ENCODE data around the gene GPR148.

The GPR148 gene

DNA sequence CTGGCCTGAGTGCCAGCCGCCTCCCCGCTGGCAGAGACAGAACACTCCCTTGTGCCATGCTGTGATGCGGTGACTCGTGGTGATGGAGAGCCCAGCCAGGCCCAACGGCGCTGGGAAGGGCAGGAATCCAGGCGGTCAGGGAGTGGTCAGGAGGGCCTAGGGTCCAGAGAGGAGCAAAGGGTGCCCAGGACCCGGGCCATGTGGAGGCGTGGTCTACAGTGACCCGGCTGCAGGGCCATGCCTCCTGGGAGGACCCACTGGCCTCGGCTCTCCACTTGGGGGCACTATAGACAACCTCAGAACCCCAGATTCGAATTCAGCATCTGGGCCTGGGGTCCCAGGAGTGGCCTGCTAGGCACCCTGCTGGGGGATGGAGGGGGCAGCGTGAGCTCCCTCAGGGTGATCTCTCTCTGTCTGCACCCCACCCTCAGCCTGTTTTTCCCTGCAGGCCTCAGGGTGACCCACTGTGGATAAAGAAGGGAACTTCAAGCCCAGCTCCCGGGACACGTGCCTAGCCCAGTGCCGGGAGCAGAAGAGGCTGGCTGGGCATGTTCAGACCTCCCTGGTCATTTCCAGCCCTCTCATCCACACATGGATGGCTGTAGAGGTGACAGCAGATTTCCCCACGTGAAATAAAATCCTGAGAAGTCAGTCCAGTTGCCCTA is 39.5 kb downstream of the GPR148 start:
- in situ Hi-C loops (cut with HindIII; ENCODE audit: low sequenced_read_pairs) = no loop called here
- no peak for TF ChIP-seq CTCF (IDR thresholded peaks at IDR 0.05; ENCODE audit: low read depth, low read length)

DNA sequence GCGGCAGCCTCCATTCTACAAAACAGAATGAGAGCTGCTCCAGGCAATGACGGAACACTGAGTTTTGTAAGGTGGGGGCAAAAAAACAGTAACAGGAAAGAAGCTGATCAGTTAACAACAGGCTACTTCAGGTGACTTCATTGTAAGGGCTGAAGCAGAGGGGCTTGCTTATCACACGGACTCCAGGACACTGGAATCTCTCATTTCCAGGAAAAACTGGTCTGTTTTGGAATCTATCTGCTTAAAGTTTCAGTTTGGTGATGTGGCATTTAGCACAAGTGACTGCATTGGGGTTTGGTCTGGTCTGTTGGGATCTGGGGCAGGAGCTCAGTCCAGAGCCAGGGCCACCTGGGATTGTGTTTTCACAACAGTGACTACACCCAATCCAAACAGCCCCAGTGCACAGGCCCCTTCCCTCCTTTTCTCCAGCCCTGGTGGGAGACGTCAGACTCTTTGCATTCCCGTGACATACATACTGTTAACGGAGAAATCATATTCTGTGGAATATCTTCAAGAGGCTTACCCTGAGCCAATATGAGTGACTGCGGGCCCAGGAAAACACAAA is 40.6 kb downstream of the GPR148 start:
- no peak for DNase-seq (ENCODE audit: low read depth, low spot score)
- no peak overlapping the region for H3K4me3 ChIP-seq (ENCODE audit: low read depth, low read length)
- in situ Hi-C loops (cut with HindIII; ENCODE audit: low sequenced_read_pairs) = no loop called here
- no peak for TF ChIP-seq CTCF (IDR thresholded peaks at IDR 0.05; ENCODE audit: low read depth, low read length)

More for the DNA sequence above, 39.5 kb downstream of the GPR148 start:
- no peak overlapping the region for H3K4me3 ChIP-seq (ENCODE audit: low read depth, low read length)
- no peak for DNase-seq (ENCODE audit: low read depth, low spot score)

GRCh38 chr2:130776550-130776949 is 47.7 kb downstream of the GPR148 start:
- DNase-seq (ENCODE audit: low read depth, low spot score) = no peak
- no peak overlapping the region for H3K4me3 ChIP-seq (ENCODE audit: low read depth, low read length)
- in situ Hi-C loops (cut with HindIII; ENCODE audit: low sequenced_read_pairs) = no loop called here
- TF ChIP-seq CTCF (IDR thresholded peaks at IDR 0.05; ENCODE audit: low read depth, low read length) = no peak

DNA sequence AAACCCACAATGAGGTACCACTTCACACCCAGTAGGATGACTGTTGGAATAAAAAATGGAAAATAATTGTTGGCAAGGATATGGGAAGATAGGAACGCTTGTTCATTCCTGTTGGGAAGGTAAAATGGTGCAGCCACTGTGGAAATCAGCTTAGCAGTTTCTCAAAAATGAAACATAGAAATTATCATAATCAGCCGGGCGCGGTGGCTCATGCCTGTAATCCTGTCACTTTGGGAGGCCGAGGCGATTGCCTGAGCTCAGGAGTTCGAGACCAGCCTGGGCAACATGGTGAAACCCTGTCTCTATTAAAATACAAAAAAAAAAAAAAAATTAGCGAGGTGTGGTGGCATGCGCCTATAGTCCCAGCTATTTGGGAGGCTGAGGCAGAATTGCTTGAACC is 49.9 kb downstream of the GPR148 start:
- H3K4me3 ChIP-seq (ENCODE audit: low read depth, low read length) = no peak overlapping the region
- DNase-seq (ENCODE audit: low read depth, low spot score) = no peak
- in situ Hi-C loops (cut with HindIII; ENCODE audit: low sequenced_read_pairs) = no loop called here
- no peak for TF ChIP-seq CTCF (IDR thresholded peaks at IDR 0.05; ENCODE audit: low read depth, low read length)
